B cell (primary cell): ENCODE measurements around the gene CEMIP. TPM values are rescaled to one million over a fixed set of nuclear protein-coding genes. Genes with fewer than 3 reads are reported as not detected.

ENCODE experiments used
- ATAC-seq: fragments of 200-7000 bp; cut with Tn5 transposase; one replicate; pipeline ENCODE4 v1.10.0; 2021; ENCODE audit warnings: low read depth, mild to moderate bottlenecking, moderate number of reproducible peaks, moderate library complexity
- CTCF ChIA-PET: fragments of 350-600 bp; sonication (Branson Sonifier 250); formaldehyde crosslinking; loops from one replicate; lab custom pipeline; 2021; ENCODE audit warnings: antibody characterized with exemption, inconsistent platforms; lab: Charles Lee
- POLR2A ChIA-PET: fragments of 350-600 bp; sonication (Branson Sonifier 250); formaldehyde crosslinking; loops from one replicate; lab custom pipeline; 2021; ENCODE audit warnings: antibody characterized with exemption; lab: Charles Lee
- DNase-seq: peaks from one replicate; pipeline ENCODE4 v3.0.0; 2013
- H2AFZ ChIP-seq: 2 replicates; pipeline ENCODE4 v1.6.1; 2012; ENCODE audit warnings: mild to moderate bottlenecking, low read depth, low read length; ENCODE audit not compliant: insufficient read depth, poor library complexity, severe bottlenecking
- H3K27ac ChIP-seq, 2 donors: 1 replicate in 1 of 2; 2 replicates in 1 of 2; pipeline ENCODE4 v1.5.1; 2012 to 2013; ENCODE audit warnings: low read length in 2 of 2, mild to moderate bottlenecking in 2 of 2, moderate library complexity in 1 of 2
- H3K27me3 ChIP-seq, 4 experiments: fragments of 200-600 bp in 1 of 4; sonication (generic) in 1 of 4; replicated peaks in 1 of 4; 1 replicate in 2 of 4; 2 replicates in 2 of 4; pipeline versions ENCODE4 v1.6.1 to v1.7.0; 2013 to 2016; ENCODE audit warnings: low read length in 3 of 4, mild to moderate bottlenecking in 2 of 4, mixed read lengths in 1 of 4, moderate library complexity in 1 of 4; ENCODE audit not compliant: insufficient read depth in 4 of 4, control insufficient read depth in 3 of 4; ENCODE audit errors: control extremely low read depth in 1 of 4
- H3K36me3 ChIP-seq, 2 experiments: replicated peaks in 1 of 2; 1 replicate in 1 of 2; 2 replicates in 1 of 2; pipeline versions ENCODE4 v1.6.1 to v1.7.1; 2013; ENCODE audit warnings: low read length in 1 of 2; ENCODE audit not compliant: insufficient read depth in 2 of 2, control insufficient read depth in 1 of 2; ENCODE audit errors: control extremely low read depth in 1 of 2, extremely low read depth in 1 of 2
- H3K4me1 ChIP-seq, 2 donors: fragments of 200-600 bp in 1 of 2; sonication (generic) in 1 of 2; 1 replicate in 1 of 2; 2 replicates in 1 of 2; pipeline versions ENCODE4 v1.5.1 to v1.6.1; 2013 to 2017; ENCODE audit warnings: low read length in 2 of 2; ENCODE audit not compliant: control insufficient read depth in 2 of 2, insufficient read depth in 2 of 2
- H3K4me2 ChIP-seq: replicated peaks from 2 replicates; pipeline ENCODE3; 2012; ENCODE audit warnings: mild to moderate bottlenecking, low read depth, low read length; ENCODE audit not compliant: poor library complexity, severe bottlenecking
- H3K4me3 ChIP-seq, 5 experiments: fragments of 200-600 bp in 1 of 5; sonication (generic) in 1 of 5; 1 replicate in 3 of 5; 2 replicates in 2 of 5; pipeline versions ENCODE4 v1.5.1 to v1.7.0; 2011 to 2016; ENCODE audit warnings: low read length in 4 of 5, mild to moderate bottlenecking in 4 of 5, low read depth in 2 of 5, control low read depth in 1 of 5, moderate library complexity in 1 of 5; ENCODE audit not compliant: insufficient read depth in 1 of 5; ENCODE audit errors: control extremely low read depth in 1 of 5, extremely low read depth in 1 of 5
- H3K79me2 ChIP-seq: fragments of 200-600 bp; sonication (generic); one replicate; pipeline ENCODE4 v1.6.0; 2016; ENCODE audit warnings: low read length; ENCODE audit not compliant: control insufficient read depth, insufficient read depth
- H3K9ac ChIP-seq: fragments of 200-600 bp; sonication (generic); 2 replicates; pipeline ENCODE4 v1.6.1; 2017; ENCODE audit warnings: mild to moderate bottlenecking, low read length, moderate library complexity
- H3K9me3 ChIP-seq, 3 donors: one replicate each; pipeline versions ENCODE4 v1.6.1 to v1.7.1; 2013; ENCODE audit warnings: low read length in 2 of 3; ENCODE audit not compliant: control insufficient read depth in 2 of 3, insufficient read depth in 1 of 3; ENCODE audit errors: control extremely low read depth in 1 of 3
- H4K20me1 ChIP-seq: 2 replicates; pipeline ENCODE4 v1.6.0; 2012; ENCODE audit warnings: mild to moderate bottlenecking, low read length; ENCODE audit not compliant: insufficient read depth, control insufficient read depth, poor library complexity, severe bottlenecking
- H3K27ac Mint-ChIP-seq: one replicate; pipeline ENCODE4 v1.8.0; 2021; ENCODE audit warnings: mixed read lengths
- H3K27me3 Mint-ChIP-seq: one replicate; pipeline ENCODE4 v1.8.0; 2021; ENCODE audit warnings: mixed read lengths
- H3K4me1 Mint-ChIP-seq: one replicate; pipeline ENCODE4 v1.8.0; 2021; ENCODE audit warnings: mixed read lengths
- H3K4me3 Mint-ChIP-seq: one replicate; pipeline ENCODE4 v1.8.0; 2021; ENCODE audit warnings: mixed read lengths
- H3K9me3 Mint-ChIP-seq: one replicate; pipeline ENCODE4 v1.8.0; 2022; ENCODE audit warnings: mixed read lengths; ENCODE audit not compliant: insufficient read depth
- CTCF ChIP-seq: fragments of 200-600 bp; IDR thresholded peaks from one replicate; pipeline ENCODE4 v1.8.0; 2022; ENCODE audit warnings: antibody characterized with exemption, mild to moderate bottlenecking
- EZH2 ChIP-seq: IDR thresholded peaks from 2 replicates; pipeline ENCODE4 v1.6.1; 2012; ENCODE audit warnings: borderline replicate concordance, low read depth, mild to moderate bottlenecking, moderate library complexity, low read length; ENCODE audit not compliant: insufficient read depth, poor library complexity, severe bottlenecking
- WGBS: methylation state at CpG from one replicate; pipeline ENCODE4 v1.1.5; 2013; ENCODE audit warnings: missing lambda C conversion rate; ENCODE audit not compliant: insufficient coverage; 5-methylcytosine and 5-hydroxymethylcytosine counted together
- intact Hi-C: fragments of 100-400 bp; cut with micrococcal nuclease; formaldehyde crosslinking; loops from one replicate; pipeline ENCODE4 v1.10.0; 2022
- polyA plus RNA-seq: library from polyadenylated mRNA; depleted of rRNA; stranded (reverse); fragments of >200 nt; gene quantifications from 2 replicates; pipeline ENCODE4 v1.2.3, GENCODE V29; 2012
- total RNA-seq, 2 donors: library from RNA; stranded (reverse); fragments of 120-200 nt in 1 of 2; gene quantifications; 1 replicate in 1 of 2; 2 replicates in 1 of 2; pipeline versions ENCODE4 v1.2.3 to v1.2.4, GENCODE V29; 2013 to 2022

The CEMIP gene
- total and polyA plus RNA-seq, 2 donors (not counting 1 experiment from before 2014, with no cell fraction given) = 0.32 TPM; not detected in 1

DNA sequence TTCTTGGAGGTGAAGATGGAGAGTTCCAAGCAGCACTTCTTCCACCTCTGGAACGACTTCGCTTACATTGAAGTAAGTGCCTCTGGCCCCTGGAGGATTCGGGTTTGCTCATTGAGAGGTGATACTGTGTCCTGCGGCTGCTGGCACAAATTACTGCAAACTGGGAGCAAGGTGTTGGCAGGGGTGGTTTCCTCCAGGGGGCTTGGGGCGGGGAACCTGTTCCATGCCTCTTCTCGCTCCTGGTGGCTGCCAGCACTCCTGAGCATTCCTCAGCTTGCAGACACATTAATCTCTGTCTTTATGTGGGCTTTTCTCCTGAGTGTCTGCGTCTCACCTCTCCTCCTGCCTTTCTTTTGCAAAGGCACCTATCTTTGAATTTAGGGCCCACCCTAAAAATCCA, 163.1 kb downstream of the CEMIP start:
- no peak overlapping the region for H3K27ac ChIP-seq
- 92% methylated on average over 6 of the region's 7 CpGs for WGBS
- no peak overlapping the region for H3K4me3 Mint-ChIP-seq
- no peak overlapping the region for H3K9ac ChIP-seq
- ATAC-seq (no peak), DNase-seq (no peak)
- H3K27ac Mint-ChIP-seq = no peak overlapping the region
- POLR2A ChIA-PET = no interaction called here
- no peaks in the 10 kb centered on the region for H4K20me1 ChIP-seq
- H3K36me3 ChIP-seq = peaks cover 0 to 38% of the 10 kb centered on the region in 2 experiments
- intact Hi-C loops = no loop called here
- H2AFZ ChIP-seq = no peak overlapping the region
- CTCF ChIA-PET = interaction anchor here (1.9 kb wide), 1 partner anchor 28 kb away, joined by 4 read pairs; no protein-coding TSS in a partner anchor
- no peaks in the 10 kb centered on the region for H3K79me2 ChIP-seq
- H3K27me3 ChIP-seq = no peaks in the 10 kb centered on the region
- H3K4me1 Mint-ChIP-seq = peaks cover 13% of the 10 kb centered on the region
- TF ChIP-seq EZH2 (no peak), CTCF (no peak)
- no peak overlapping the region for H3K4me3 ChIP-seq
- H3K4me1 ChIP-seq = peaks cover 9 to 13% of the 10 kb centered on the region in 2 donors
- no peaks in the 10 kb centered on the region for H3K9me3 ChIP-seq
- no peaks in the 10 kb centered on the region for H3K9me3 Mint-ChIP-seq
- H3K27me3 Mint-ChIP-seq = no peaks in the 10 kb centered on the region
- H3K4me2 ChIP-seq = no peak overlapping the region

GRCh38 chr15:80942746-80943565, 163.8 kb downstream of the CEMIP start:
- POLR2A ChIA-PET = no interaction called here
- Mint-ChIP-seq H3K4me3 (no peak overlapping the region), H3K4me1 (peaks cover 13% of the 10 kb centered on the region), H3K27me3 (no peaks in the 10 kb centered on the region), H3K9me3 (no peaks in the 10 kb centered on the region), H3K27ac (no peak overlapping the region)
- Histone ChIP-seq H3K36me3 (peaks cover 0 to 41% of the 10 kb centered on the region in 2 experiments), H3K27ac (no peak overlapping the region), H3K9ac (no peak overlapping the region), H3K27me3 (no peaks in the 10 kb centered on the region), H3K4me3 (no peak overlapping the region), H2AFZ (no peak overlapping the region), H3K4me2 (no peak overlapping the region), H3K4me1 (peaks cover 9 to 13% of the 10 kb centered on the region in 2 donors), H4K20me1 (no peaks in the 10 kb centered on the region), H3K9me3 (no peaks in the 10 kb centered on the region), H3K79me2 (no peaks in the 10 kb centered on the region)
- WGBS = 99% methylated on average over 14 of the region's 16 CpGs
- intact Hi-C loops = no loop called here
- no peak for TF ChIP-seq EZH2
- TF ChIP-seq CTCF = no peak
- no peak for DNase-seq
- CTCF ChIA-PET = no interaction called here
- ATAC-seq = no peak
